HCT116 (cell line): ENCODE measurements around the gene PRR29. TPM values are rescaled to one million over a fixed set of nuclear protein-coding genes. Genes with fewer than 3 reads are reported as not detected.

Experiments
- ATAC-seq: fragments of 200-7000 bp; cut with Tn5 transposase; 2 replicates; pipeline ENCODE4 v1.9.1; 2020; ENCODE audit warnings: mild to moderate bottlenecking, moderate library complexity
- BruUV-seq: library from RNA; stranded (reverse); fragments of 400-500 nt; replicated peaks from 2 replicates; lab custom pipeline; 2021; lab: Mats Ljungman, UMichigan
- CTCF ChIA-PET: fragments of 300-600 bp; sonication (Branson Sonifier 250); formaldehyde crosslinking; loops from one replicate; lab custom pipeline; 2021; ENCODE audit warnings: antibody characterized with exemption; lab: Charles Lee
- POLR2A ChIA-PET: fragments of 300-600, 350-600 bp; sonication (Branson Sonifier 250); formaldehyde crosslinking; loops from one replicate; lab custom pipeline; 2021; ENCODE audit warnings: antibody characterized with exemption; lab: Charles Lee
- RAD21 ChIA-PET, 2 experiments: fragments of 300-600 bp; sonication (Branson Sonifier 250); formaldehyde crosslinking; loops; one replicate each; lab custom pipeline; 2023; ENCODE audit warnings: low total read pairs in 2 of 2; ENCODE audit not compliant: uncharacterized antibody in 2 of 2, unreplicated experiment in 2 of 2, low non-redundant PET in 1 of 2; lab: Charles Lee
- DNase-seq: peaks from one replicate; pipeline ENCODE4 v3.0.0-alpha.2; 2010; ENCODE audit warnings: low read depth, low spot score
- H2AFZ ChIP-seq: fragments of 200-600 bp; shearing (Covaris generic), sonication (generic); 2 replicates; pipeline ENCODE4 v1.6.1; 2017; ENCODE audit warnings: low read depth, mixed run types, mixed read lengths, antibody characterized with exemption, low read length; ENCODE audit not compliant: poor library complexity, severe bottlenecking
- H3K27ac ChIP-seq: 2 replicates; pipeline ENCODE4 v1.5.1; 2012; ENCODE audit warnings: low read depth, low read length
- H3K27me3 ChIP-seq: fragments of 200-600 bp; sonication (generic); 2 replicates; pipeline ENCODE4 v1.6.1; 2016; ENCODE audit warnings: mixed run types, low read length, mixed read lengths; ENCODE audit not compliant: insufficient read depth
- H3K36me3 ChIP-seq, 2 experiments: fragments of 200-500 bp in 1 of 2; fragments of 200-600 bp in 1 of 2; sonication (Bioruptor generic) in 1 of 2; sonication (generic) in 1 of 2; 2 replicates each; pipeline versions ENCODE4 v1.5.1 to v1.6.1; 2014 to 2016; ENCODE audit warnings: low read length in 2 of 2, inconsistent platforms in 1 of 2, mixed read lengths in 1 of 2, mixed run types in 1 of 2; ENCODE audit not compliant: insufficient read depth in 2 of 2, control insufficient read depth in 1 of 2
- H3K4me1 ChIP-seq, 2 experiments: fragments of 200-600 bp in 1 of 2; sonication (generic) in 1 of 2; 2 replicates each; pipeline versions ENCODE4 v1.5.1 to v1.6.1; 2012 to 2017; ENCODE audit warnings: low read length in 2 of 2, inconsistent platforms in 1 of 2, mild to moderate bottlenecking in 1 of 2, mixed read lengths in 1 of 2, mixed run types in 1 of 2, moderate library complexity in 1 of 2; ENCODE audit not compliant: insufficient read depth in 2 of 2, control insufficient read depth in 1 of 2
- H3K4me2 ChIP-seq: fragments of 200-600 bp; sonication (generic); 2 replicates; pipeline ENCODE4 v1.6.1; 2017; ENCODE audit warnings: mixed run types, low read length, mixed read lengths
- H3K4me3 ChIP-seq, 2 experiments: fragments of 200-600 bp in 1 of 2; sonication (generic) in 1 of 2; replicated peaks in 1 of 2; 2 replicates each; pipeline ENCODE4 v1.5.1; 2011 to 2016; ENCODE audit warnings: low read length in 2 of 2, control low read depth in 1 of 2, low read depth in 1 of 2, mild to moderate bottlenecking in 1 of 2, mixed read lengths in 1 of 2, mixed run types in 1 of 2
- H3K79me2 ChIP-seq: fragments of 200-600 bp; sonication (generic); 2 replicates; pipeline ENCODE4 v1.6.1; 2017; ENCODE audit warnings: mild to moderate bottlenecking, mixed run types, low read length, moderate library complexity, mixed read lengths; ENCODE audit not compliant: insufficient read depth
- H3K9ac ChIP-seq: fragments of 200-600 bp; sonication (generic); 2 replicates; pipeline ENCODE4 v1.6.1; 2016; ENCODE audit warnings: low read length, mixed read lengths
- H3K9me2 ChIP-seq: fragments of 200-600 bp; sonication (generic), shearing (Covaris generic); 2 replicates; pipeline ENCODE4 v1.6.1; 2017; ENCODE audit warnings: mixed run types, mild to moderate bottlenecking, moderate library complexity; ENCODE audit not compliant: insufficient read depth
- H3K9me3 ChIP-seq, 2 experiments: fragments of 200-500 bp in 1 of 2; fragments of 200-600 bp in 1 of 2; sonication (Bioruptor generic) in 1 of 2; sonication (generic) in 1 of 2; 2 replicates each; pipeline ENCODE4 v1.6.1; 2014 to 2017; ENCODE audit warnings: low read length in 2 of 2, mixed read lengths in 2 of 2, inconsistent platforms in 1 of 2, low read depth in 1 of 2, mild to moderate bottlenecking in 1 of 2, mixed run types in 1 of 2, moderate library complexity in 1 of 2; ENCODE audit not compliant: control insufficient read depth in 1 of 2, insufficient read depth in 1 of 2
- H4K20me1 ChIP-seq: fragments of 200-600 bp; sonication (generic), shearing (Covaris generic); 2 replicates; pipeline ENCODE4 v1.6.1; 2017; ENCODE audit warnings: mixed run types, mild to moderate bottlenecking, moderate library complexity; ENCODE audit not compliant: insufficient read depth
- CEBPB ChIP-seq: IDR thresholded peaks from 2 replicates; pipeline ENCODE4 v1.6.1; 2012; ENCODE audit warnings: low read depth
- CTCF ChIP-seq, 3 experiments: fragments of 200-600 bp in 1 of 3; sonication (generic) in 1 of 3; IDR thresholded peaks in 2 of 3; conservative IDR thresholded peaks in 1 of 3; 2 replicates each; pipeline ENCODE4 v1.5.1; 2012 to 2017; ENCODE audit warnings: low read depth in 2 of 3, low read length in 2 of 3, antibody characterized with exemption in 1 of 3, borderline replicate concordance in 1 of 3, control low read depth in 1 of 3, mild to moderate bottlenecking in 1 of 3, mixed read lengths in 1 of 3, mixed run types in 1 of 3, moderate library complexity in 1 of 3; ENCODE audit not compliant: insufficient read depth in 1 of 3
- ELF1 ChIP-seq: IDR thresholded peaks from 2 replicates; pipeline ENCODE4 v1.6.1; 2012; ENCODE audit warnings: low read depth, borderline replicate concordance
- EZH2phosphoT487 ChIP-seq: fragments of 200-600 bp; IDR thresholded peaks from 2 replicates; pipeline ENCODE4 v1.6.1; 2018; ENCODE audit warnings: antibody characterized with exemption, borderline replicate concordance
- MAX ChIP-seq: IDR thresholded peaks from 2 replicates; pipeline ENCODE4 v1.6.1; 2012
- POLR2A ChIP-seq: IDR thresholded peaks from 2 replicates; pipeline ENCODE4 v1.7.0; 2011; ENCODE audit warnings: borderline replicate concordance; ENCODE audit not compliant: insufficient read depth, insufficient read length; ENCODE audit errors: extremely low read depth
- RAD21 ChIP-seq: IDR thresholded peaks from 2 replicates; pipeline ENCODE4 v1.6.1; 2012; ENCODE audit warnings: low read depth, mild to moderate bottlenecking
- REST ChIP-seq: IDR thresholded peaks from 2 replicates; pipeline ENCODE4 v1.6.1; 2012; ENCODE audit warnings: low read depth
- SRF ChIP-seq: IDR thresholded peaks from 2 replicates; pipeline ENCODE4 v1.6.1; 2012; ENCODE audit warnings: low read depth
- TCF7L2 ChIP-seq: IDR thresholded peaks from 2 replicates; pipeline ENCODE4 v1.7.0; 2011; ENCODE audit warnings: borderline replicate concordance, inconsistent platforms; ENCODE audit not compliant: insufficient read depth, insufficient read length; ENCODE audit errors: extremely low read depth
- YY1 ChIP-seq: IDR thresholded peaks from 2 replicates; pipeline ENCODE4 v1.6.1; 2011; ENCODE audit warnings: low read length, low read depth, moderate library complexity, mild to moderate bottlenecking; ENCODE audit not compliant: insufficient replicate concordance; ENCODE audit errors: extremely low read depth
- ZFX ChIP-seq: fragments of 450-650 bp; IDR thresholded peaks from 2 replicates; pipeline ENCODE4 v1.6.1; 2017
- intact Hi-C: fragments of 100-400 bp; cut with micrococcal nuclease; formaldehyde crosslinking; loops from 2 replicates; pipeline ENCODE4 v1.10.0; 2022
- total RNA-seq: library from RNA; stranded (reverse); gene quantifications from one replicate; pipeline ENCODE4 v1.2.1, GENCODE V29; 2021; ENCODE audit not compliant: unreplicated experiment

Gene PRR29
- total RNA-seq, 1 experiment from 2014 or later, result not detected

- Histone ChIP-seq H3K36me3 (no peaks in the 10 kb centered on the region), H3K79me2 (no peaks in the 10 kb centered on the region), H2AFZ (no peak overlapping the region), H3K9ac (no peak overlapping the region), H3K4me3 (no peak overlapping the region), H3K27ac (no peak overlapping the region), H3K4me1 (peaks cover 4 to 18% of the 10 kb centered on the region in 2 experiments; a peak in 3 of 4 replicates), H3K4me2 (no peak overlapping the region), H3K27me3 (no peaks in the 10 kb centered on the region), H3K9me2 (no peaks in the 10 kb centered on the region), H4K20me1 (no peaks in the 10 kb centered on the region), H3K9me3 (no peaks in the 10 kb centered on the region)
- intact Hi-C loops, result no loop called here
- ChIA-PET RAD21 (no interaction called here), POLR2A (no interaction called here), CTCF (interaction anchor here (0.9 to 2.2 kb wide), 5 partner anchors 10 to 58 kb away, joined by 3 to 17 read pairs (median 4); no protein-coding TSS in a partner anchor)
- no peak for ATAC-seq
- no TSS peak for BruUV-seq
- TF ChIP-seq CTCF (IDR thresholded peaks at IDR 0.05 in 2 of 3, conservative IDR thresholded peaks at IDR 0.05 in 1 of 3; ENCODE audit: borderline replicate concordance in 1 of 3, insufficient read depth in 1 of 3, low read depth in 2 of 3, low read length in 2 of 3) (no peak), YY1 (no peak), SRF (no peak), ZFX (no peak), MAX (no peak), EZH2phosphoT487 (no peak), TCF7L2 (no peak), CEBPB (no peak), POLR2A (no peak), RAD21 (no peak), REST (no peak), ELF1 (no peak)
- TF ChIP-seq, all 23 proteins: peak for 0
- no peak for DNase-seq
Measured at GRCh38 chr17:63960430-63960829, 37.7 kb upstream of the PRR29 start.
